HepG2 (cell line): ENCODE results near the gene TAT. TPM values are rescaled to one million over a fixed set of nuclear protein-coding genes. Genes with fewer than 3 reads are reported as not detected.

Source experiments
- FOXO1 ChIP-seq: sonication (generic); formaldehyde crosslinking; IDR thresholded peaks from 2 replicates; pipeline ENCODE4 v1.4.0; 2020; ENCODE audit warnings: missing genetic modification reagents
- HDAC2 ChIP-seq: sonication (generic); formaldehyde crosslinking; IDR thresholded peaks from 2 replicates; pipeline ENCODE4 v1.4.0; 2020; ENCODE audit warnings: missing genetic modification reagents
- JUND ChIP-seq: sonication (generic); formaldehyde crosslinking; IDR thresholded peaks from 2 replicates; pipeline ENCODE4 v1.8.0; 2022; ENCODE audit warnings: mild to moderate bottlenecking, missing genetic modification reagents
- POLR2AphosphoS5 ChIP-seq: IDR thresholded peaks from 2 replicates; pipeline ENCODE4 v1.6.1; 2012; ENCODE audit warnings: low read depth, low read length
- SAP130 ChIP-seq: IDR thresholded peaks from 2 replicates; pipeline ENCODE4 v1.6.1; 2016; ENCODE audit warnings: low read depth
- SIN3A ChIP-seq: IDR thresholded peaks from 2 replicates; pipeline ENCODE4 v1.6.1; 2011; ENCODE audit warnings: low read depth, mild to moderate bottlenecking, control low read depth, low read length, borderline replicate concordance
- TARDBP ChIP-seq: sonication (generic); formaldehyde crosslinking; IDR thresholded peaks from 2 replicates; pipeline ENCODE4 v1.8.0; 2022; ENCODE audit warnings: mild to moderate bottlenecking, missing genetic modification reagents
- TBP ChIP-seq: sonication (generic); formaldehyde crosslinking; IDR thresholded peaks from 2 replicates; pipeline ENCODE4 v1.5.0; 2020; ENCODE audit warnings: missing genetic modification reagents
- ZNF333 ChIP-seq: sonication (generic); formaldehyde crosslinking; IDR thresholded peaks from 2 replicates; pipeline ENCODE4 v1.4.0; 2020; ENCODE audit warnings: mild to moderate bottlenecking, missing genetic modification reagents, borderline replicate concordance
- ZNF7 ChIP-seq: IDR thresholded peaks from 2 replicates; pipeline ENCODE4 v1.6.1; 2016; ENCODE audit warnings: missing biosample characterization, missing genetic modification reagents
- polyA plus RNA-seq, 8 experiments: library from polyadenylated mRNA; depleted of rRNA in 3 of 8; stranded (reverse) in 7 of 8; unstranded in 1 of 8; fragments of >200 nt; fragmentation: Illumina TruSeq in 4 of 8; extraction: Trizol in 4 of 8; gene quantifications; 2 replicates each; pipeline versions ENCODE4 v1.2.1 to v1.2.3, GENCODE V29; 2011 to 2016; ENCODE audit warnings: low read depth in 4 of 8, missing spikeins in 1 of 8, mixed read lengths in 1 of 8; ENCODE audit not compliant: insufficient read depth in 1 of 8
- total RNA-seq, 5 experiments: library from RNA; depleted of rRNA; stranded (reverse); fragments of >200 nt; fragmentation: Illumina TruSeq; extraction: Trizol; gene quantifications; 2 replicates each; pipeline ENCODE4 v1.2.3, GENCODE V29; 2016; ENCODE audit warnings: low read depth in 1 of 5
- TF ChIP-seq, protein P1 (sequence below), 2 experiments: sonication (generic) in 1 of 2; formaldehyde crosslinking in 1 of 2; IDR thresholded peaks; 2 replicates each; pipeline versions ENCODE4 v1.6.1 to v1.9.0; 2014 to 2022; ENCODE audit warnings: antibody characterized with exemption in 1 of 2, borderline replicate concordance in 1 of 2, inconsistent platforms in 1 of 2, low read depth in 1 of 2, missing genetic modification reagents in 1 of 2
- TF ChIP-seq, protein P2 (sequence below): IDR thresholded peaks from 2 replicates; pipeline ENCODE4 v1.6.1; 2012; ENCODE audit warnings: low read depth, low read length, improper control_type of control experiment
- TF ChIP-seq, protein P3 (sequence below): sonication (generic); formaldehyde crosslinking; IDR thresholded peaks from 2 replicates; pipeline ENCODE4 v1.5.1; 2020; ENCODE audit warnings: missing genetic modification reagents, mild to moderate bottlenecking, borderline replicate concordance
- TF ChIP-seq, protein P4 (sequence below): sonication (generic); formaldehyde crosslinking; conservative IDR thresholded peaks from 2 replicates; pipeline ENCODE4 v1.4.0; 2020; ENCODE audit warnings: mild to moderate bottlenecking, missing genetic modification reagents, moderate library complexity

The TAT gene
- total and polyA plus RNA-seq, 2 of the 13 experiments (the other 11 are each of a cell fraction or from before 2014, with no cell fraction given), result 1.6 to 5.8 TPM

DNA sequence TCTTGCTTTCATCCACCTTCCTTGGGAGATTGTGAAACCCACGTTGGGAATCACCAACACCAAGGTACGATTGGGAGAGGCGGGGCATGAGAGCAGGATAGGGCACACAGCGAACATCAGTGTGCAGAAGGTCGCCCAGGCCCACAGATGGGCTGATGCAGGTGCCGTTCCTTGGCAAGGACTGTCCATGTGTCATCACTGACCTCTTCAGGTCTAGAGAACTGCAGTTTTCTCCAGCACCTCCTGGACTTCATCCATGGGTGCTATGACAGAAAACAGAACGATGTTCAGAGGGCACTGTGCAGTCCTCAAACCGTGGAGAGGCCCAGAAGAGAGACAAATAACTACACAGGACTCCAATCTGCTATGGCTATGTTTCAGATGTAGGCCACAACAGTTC lies 23.9 kb upstream of the TAT start (continued):
- TF ChIP-seq, protein P1, sequence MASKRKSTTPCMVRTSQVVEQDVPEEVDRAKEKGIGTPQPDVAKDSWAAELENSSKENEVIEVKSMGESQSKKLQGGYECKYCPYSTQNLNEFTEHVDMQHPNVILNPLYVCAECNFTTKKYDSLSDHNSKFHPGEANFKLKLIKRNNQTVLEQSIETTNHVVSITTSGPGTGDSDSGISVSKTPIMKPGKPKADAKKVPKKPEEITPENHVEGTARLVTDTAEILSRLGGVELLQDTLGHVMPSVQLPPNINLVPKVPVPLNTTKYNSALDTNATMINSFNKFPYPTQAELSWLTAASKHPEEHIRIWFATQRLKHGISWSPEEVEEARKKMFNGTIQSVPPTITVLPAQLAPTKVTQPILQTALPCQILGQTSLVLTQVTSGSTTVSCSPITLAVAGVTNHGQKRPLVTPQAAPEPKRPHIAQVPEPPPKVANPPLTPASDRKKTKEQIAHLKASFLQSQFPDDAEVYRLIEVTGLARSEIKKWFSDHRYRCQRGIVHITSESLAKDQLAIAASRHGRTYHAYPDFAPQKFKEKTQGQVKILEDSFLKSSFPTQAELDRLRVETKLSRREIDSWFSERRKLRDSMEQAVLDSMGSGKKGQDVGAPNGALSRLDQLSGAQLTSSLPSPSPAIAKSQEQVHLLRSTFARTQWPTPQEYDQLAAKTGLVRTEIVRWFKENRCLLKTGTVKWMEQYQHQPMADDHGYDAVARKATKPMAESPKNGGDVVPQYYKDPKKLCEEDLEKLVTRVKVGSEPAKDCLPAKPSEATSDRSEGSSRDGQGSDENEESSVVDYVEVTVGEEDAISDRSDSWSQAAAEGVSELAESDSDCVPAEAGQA (IDR thresholded peaks at IDR 0.05; ENCODE audit: low read depth), result no peak
- TF ChIP-seq, protein P1 (CRISPR knock-in tag; IDR thresholded peaks at IDR 0.05; ENCODE audit: borderline replicate concordance), result no peak
- TF ChIP-seq TBP (CRISPR knock-in tag) (no peak), TARDBP (CRISPR knock-in tag) (0 out of 2 replicates have a peak, but pooled peaks have one; percentile 40), SIN3A (no peak), POLR2AphosphoS5 (no peak), HDAC2 (CRISPR knock-in tag) (peak; percentile 53; the same call in 1 of the 2 replicates), SAP130 (CRISPR knock-in tag) (peak; percentile 50; the same call in 1 of the 2 replicates), FOXO1 (CRISPR knock-in tag) (0 out of 2 replicates have a peak, but pooled peaks have one; percentile 55), ZNF7 (CRISPR knock-in tag) (no peak), JUND (CRISPR knock-in tag) (peak; percentile 50; the same call in 1 of the 2 replicates), ZNF333 (0 out of 2 replicates have a peak, but pooled peaks have one; percentile 2)
- TF ChIP-seq, protein P2, sequence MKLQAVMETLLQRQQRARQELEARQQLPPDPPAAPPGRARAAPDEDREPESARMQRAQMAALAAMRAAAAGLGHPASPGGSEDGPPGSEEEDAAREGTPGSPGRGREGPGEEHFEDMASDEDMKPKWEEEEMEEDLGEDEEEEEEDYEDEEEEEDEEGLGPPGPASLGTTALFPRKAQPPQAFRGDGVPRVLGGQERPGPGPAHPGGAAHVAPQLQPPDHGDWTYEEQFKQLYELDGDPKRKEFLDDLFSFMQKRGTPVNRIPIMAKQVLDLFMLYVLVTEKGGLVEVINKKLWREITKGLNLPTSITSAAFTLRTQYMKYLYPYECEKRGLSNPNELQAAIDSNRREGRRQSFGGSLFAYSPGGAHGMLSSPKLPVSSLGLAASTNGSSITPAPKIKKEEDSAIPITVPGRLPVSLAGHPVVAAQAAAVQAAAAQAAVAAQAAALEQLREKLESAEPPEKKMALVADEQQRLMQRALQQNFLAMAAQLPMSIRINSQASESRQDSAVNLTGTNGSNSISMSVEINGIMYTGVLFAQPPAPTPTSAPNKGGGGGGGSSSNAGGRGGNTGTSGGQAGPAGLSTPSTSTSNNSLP, result no peak
- TF ChIP-seq, protein P3, sequence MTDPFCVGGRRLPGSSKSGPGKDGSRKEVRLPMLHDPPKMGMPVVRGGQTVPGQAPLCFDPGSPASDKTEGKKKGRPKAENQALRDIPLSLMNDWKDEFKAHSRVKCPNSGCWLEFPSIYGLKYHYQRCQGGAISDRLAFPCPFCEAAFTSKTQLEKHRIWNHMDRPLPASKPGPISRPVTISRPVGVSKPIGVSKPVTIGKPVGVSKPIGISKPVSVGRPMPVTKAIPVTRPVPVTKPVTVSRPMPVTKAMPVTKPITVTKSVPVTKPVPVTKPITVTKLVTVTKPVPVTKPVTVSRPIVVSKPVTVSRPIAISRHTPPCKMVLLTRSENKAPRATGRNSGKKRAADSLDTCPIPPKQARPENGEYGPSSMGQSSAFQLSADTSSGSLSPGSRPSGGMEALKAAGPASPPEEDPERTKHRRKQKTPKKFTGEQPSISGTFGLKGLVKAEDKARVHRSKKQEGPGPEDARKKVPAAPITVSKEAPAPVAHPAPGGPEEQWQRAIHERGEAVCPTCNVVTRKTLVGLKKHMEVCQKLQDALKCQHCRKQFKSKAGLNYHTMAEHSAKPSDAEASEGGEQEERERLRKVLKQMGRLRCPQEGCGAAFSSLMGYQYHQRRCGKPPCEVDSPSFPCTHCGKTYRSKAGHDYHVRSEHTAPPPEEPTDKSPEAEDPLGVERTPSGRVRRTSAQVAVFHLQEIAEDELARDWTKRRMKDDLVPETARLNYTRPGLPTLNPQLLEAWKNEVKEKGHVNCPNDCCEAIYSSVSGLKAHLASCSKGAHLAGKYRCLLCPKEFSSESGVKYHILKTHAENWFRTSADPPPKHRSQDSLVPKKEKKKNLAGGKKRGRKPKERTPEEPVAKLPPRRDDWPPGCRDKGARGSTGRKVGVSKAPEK (CRISPR knock-in tag), result peak; percentile 74; the same call in 1 of the 2 replicates
- TF ChIP-seq, protein P4, sequence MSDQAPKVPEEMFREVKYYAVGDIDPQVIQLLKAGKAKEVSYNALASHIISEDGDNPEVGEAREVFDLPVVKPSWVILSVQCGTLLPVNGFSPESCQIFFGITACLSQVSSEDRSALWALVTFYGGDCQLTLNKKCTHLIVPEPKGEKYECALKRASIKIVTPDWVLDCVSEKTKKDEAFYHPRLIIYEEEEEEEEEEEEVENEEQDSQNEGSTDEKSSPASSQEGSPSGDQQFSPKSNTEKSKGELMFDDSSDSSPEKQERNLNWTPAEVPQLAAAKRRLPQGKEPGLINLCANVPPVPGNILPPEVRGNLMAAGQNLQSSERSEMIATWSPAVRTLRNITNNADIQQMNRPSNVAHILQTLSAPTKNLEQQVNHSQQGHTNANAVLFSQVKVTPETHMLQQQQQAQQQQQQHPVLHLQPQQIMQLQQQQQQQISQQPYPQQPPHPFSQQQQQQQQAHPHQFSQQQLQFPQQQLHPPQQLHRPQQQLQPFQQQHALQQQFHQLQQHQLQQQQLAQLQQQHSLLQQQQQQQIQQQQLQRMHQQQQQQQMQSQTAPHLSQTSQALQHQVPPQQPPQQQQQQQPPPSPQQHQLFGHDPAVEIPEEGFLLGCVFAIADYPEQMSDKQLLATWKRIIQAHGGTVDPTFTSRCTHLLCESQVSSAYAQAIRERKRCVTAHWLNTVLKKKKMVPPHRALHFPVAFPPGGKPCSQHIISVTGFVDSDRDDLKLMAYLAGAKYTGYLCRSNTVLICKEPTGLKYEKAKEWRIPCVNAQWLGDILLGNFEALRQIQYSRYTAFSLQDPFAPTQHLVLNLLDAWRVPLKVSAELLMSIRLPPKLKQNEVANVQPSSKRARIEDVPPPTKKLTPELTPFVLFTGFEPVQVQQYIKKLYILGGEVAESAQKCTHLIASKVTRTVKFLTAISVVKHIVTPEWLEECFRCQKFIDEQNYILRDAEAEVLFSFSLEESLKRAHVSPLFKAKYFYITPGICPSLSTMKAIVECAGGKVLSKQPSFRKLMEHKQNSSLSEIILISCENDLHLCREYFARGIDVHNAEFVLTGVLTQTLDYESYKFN (CRISPR knock-in tag), result peak; percentile 21; the same call in 1 of the 2 replicates
